Measurements from ENCODE around the gene CEACAM7.

- no peak for TF ChIP-seq CTCF (IDR thresholded peaks at IDR 0.05)
- TF ChIP-seq POLR2AphosphoS5 (IDR thresholded peaks at IDR 0.05): no peak
These were observed 38.4 kb upstream of the CEACAM7 start for GRCh38 chr19:41726493-41726892.
